Measurements from ENCODE around the gene ZNF227. TPM values are rescaled to one million over a fixed set of nuclear protein-coding genes. Genes with fewer than 3 reads are reported as not detected.

The ZNF227 gene
- total RNA-seq, 2 experiments from 2014 or later, result 16.8 to 18.5 TPM

- Histone ChIP-seq H3K4me2 (ENCODE audit: low read length) (no peak overlapping the region), H3K4me1 (ENCODE audit: insufficient read depth, low read length, poor library complexity, severe bottlenecking) (no peaks in the 10 kb centered on the region), H3K36me3 (ENCODE audit: insufficient read depth, low read length) (no peaks in the 10 kb centered on the region), H4K20me1 (ENCODE audit: insufficient read depth, low read length) (no peaks in the 10 kb centered on the region), H3K27ac (ENCODE audit: low read depth, low read length, poor library complexity, severe bottlenecking) (no peak overlapping the region), H3K9me3 (ENCODE audit: low read length) (no peaks in the 10 kb centered on the region), H3K4me3 (ENCODE audit: low read depth, low read length, poor library complexity, severe bottlenecking) (no peak overlapping the region), H3K9me2 (ENCODE audit: insufficient read depth, low read length) (no peaks in the 10 kb centered on the region), H3K79me2 (ENCODE audit: insufficient read depth, low read depth, low read length) (no peaks in the 10 kb centered on the region), H2AFZ (ENCODE audit: low read length) (no peak overlapping the region)
- BruUV-seq (replicated peaks), result no TSS peak
- CTCF ChIA-PET (ENCODE audit: unreplicated experiment), result no interaction called here
- TF ChIP-seq EZH2phosphoT487 (IDR thresholded peaks at IDR 0.05; ENCODE audit: borderline replicate concordance, low read depth, low read length) (no peak), CTCF (conservative IDR thresholded peaks at IDR 0.05; ENCODE audit: low read length) (no peak)
- POLR2A ChIA-PET, result interaction anchor here (0.5 kb wide), 1 partner anchor 17 kb away, joined by 3 read pairs; no protein-coding TSS in a partner anchor
- DNase-seq (ENCODE audit: low spot score), result no peak
- intact Hi-C loops (cut with micrococcal nuclease; ENCODE audit: unreplicated experiment), result no loop called here
Observed at GRCh38 chr19:44255705-44256411, 43.5 kb downstream of the ZNF227 start.

- CTCF ChIA-PET (ENCODE audit: unreplicated experiment), result no interaction called here
- no TSS peak for BruUV-seq (replicated peaks)
- Histone ChIP-seq H3K27ac (ENCODE audit: low read depth, low read length, poor library complexity, severe bottlenecking) (no peak overlapping the region), H3K36me3 (ENCODE audit: insufficient read depth, low read length) (no peaks in the 10 kb centered on the region), H3K9me2 (ENCODE audit: insufficient read depth, low read length) (no peaks in the 10 kb centered on the region), H3K4me1 (ENCODE audit: insufficient read depth, low read length, poor library complexity, severe bottlenecking) (no peaks in the 10 kb centered on the region), H3K4me3 (ENCODE audit: low read depth, low read length, poor library complexity, severe bottlenecking) (no peak overlapping the region), H4K20me1 (ENCODE audit: insufficient read depth, low read length) (no peaks in the 10 kb centered on the region), H3K79me2 (ENCODE audit: insufficient read depth, low read depth, low read length) (no peaks in the 10 kb centered on the region), H3K9me3 (ENCODE audit: low read length) (no peaks in the 10 kb centered on the region), H2AFZ (ENCODE audit: low read length) (no peak overlapping the region), H3K4me2 (ENCODE audit: low read length) (no peak overlapping the region)
- POLR2A ChIA-PET, result no interaction called here
- intact Hi-C loops (cut with micrococcal nuclease; ENCODE audit: unreplicated experiment), result no loop called here
- no peak for DNase-seq (ENCODE audit: low spot score)
- TF ChIP-seq EZH2phosphoT487 (IDR thresholded peaks at IDR 0.05; ENCODE audit: borderline replicate concordance, low read depth, low read length), result no peak
- no peak for TF ChIP-seq CTCF (conservative IDR thresholded peaks at IDR 0.05; ENCODE audit: low read length)
Observed at GRCh38 chr19:44258136-44258535, 45.8 kb downstream of the ZNF227 start.

GRCh38 chr19:44258835-44259413 lies 46.6 kb downstream of the ZNF227 start:
- Histone ChIP-seq H3K4me2 (ENCODE audit: low read length) (no peak overlapping the region), H3K9me2 (ENCODE audit: insufficient read depth, low read length) (no peaks in the 10 kb centered on the region), H3K27ac (ENCODE audit: low read depth, low read length, poor library complexity, severe bottlenecking) (no peak overlapping the region), H3K9me3 (ENCODE audit: low read length) (no peaks in the 10 kb centered on the region), H3K4me3 (ENCODE audit: low read depth, low read length, poor library complexity, severe bottlenecking) (no peak overlapping the region), H2AFZ (ENCODE audit: low read length) (no peak overlapping the region), H3K36me3 (ENCODE audit: insufficient read depth, low read length) (no peaks in the 10 kb centered on the region), H3K4me1 (ENCODE audit: insufficient read depth, low read length, poor library complexity, severe bottlenecking) (no peaks in the 10 kb centered on the region), H3K79me2 (ENCODE audit: insufficient read depth, low read depth, low read length) (no peaks in the 10 kb centered on the region), H4K20me1 (ENCODE audit: insufficient read depth, low read length) (no peaks in the 10 kb centered on the region)
- no peak for DNase-seq (ENCODE audit: low spot score)
- CTCF ChIA-PET (ENCODE audit: unreplicated experiment), result no interaction called here
- intact Hi-C loops (cut with micrococcal nuclease; ENCODE audit: unreplicated experiment), result no loop called here
- POLR2A ChIA-PET, result no interaction called here
- no TSS peak for BruUV-seq (replicated peaks)
- TF ChIP-seq CTCF (conservative IDR thresholded peaks at IDR 0.05; ENCODE audit: low read length) (no peak), EZH2phosphoT487 (IDR thresholded peaks at IDR 0.05; ENCODE audit: borderline replicate concordance, low read depth, low read length) (no peak)
